Measurements from ENCODE around the gene SEC24D.

- TF ChIP-seq, protein P1, sequence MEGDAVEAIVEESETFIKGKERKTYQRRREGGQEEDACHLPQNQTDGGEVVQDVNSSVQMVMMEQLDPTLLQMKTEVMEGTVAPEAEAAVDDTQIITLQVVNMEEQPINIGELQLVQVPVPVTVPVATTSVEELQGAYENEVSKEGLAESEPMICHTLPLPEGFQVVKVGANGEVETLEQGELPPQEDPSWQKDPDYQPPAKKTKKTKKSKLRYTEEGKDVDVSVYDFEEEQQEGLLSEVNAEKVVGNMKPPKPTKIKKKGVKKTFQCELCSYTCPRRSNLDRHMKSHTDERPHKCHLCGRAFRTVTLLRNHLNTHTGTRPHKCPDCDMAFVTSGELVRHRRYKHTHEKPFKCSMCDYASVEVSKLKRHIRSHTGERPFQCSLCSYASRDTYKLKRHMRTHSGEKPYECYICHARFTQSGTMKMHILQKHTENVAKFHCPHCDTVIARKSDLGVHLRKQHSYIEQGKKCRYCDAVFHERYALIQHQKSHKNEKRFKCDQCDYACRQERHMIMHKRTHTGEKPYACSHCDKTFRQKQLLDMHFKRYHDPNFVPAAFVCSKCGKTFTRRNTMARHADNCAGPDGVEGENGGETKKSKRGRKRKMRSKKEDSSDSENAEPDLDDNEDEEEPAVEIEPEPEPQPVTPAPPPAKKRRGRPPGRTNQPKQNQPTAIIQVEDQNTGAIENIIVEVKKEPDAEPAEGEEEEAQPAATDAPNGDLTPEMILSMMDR (IDR thresholded peaks at IDR 0.05; ENCODE audit: extremely low read depth in 1 of 2, insufficient read depth in 1 of 2, low read depth in 1 of 2, low read length in 2 of 2): no peak
- TF ChIP-seq EZH2 (IDR thresholded peaks at IDR 0.05; ENCODE audit: borderline replicate concordance, low read depth, low read length, severe bottlenecking) (no peak), FOS (IDR thresholded peaks at IDR 0.05; ENCODE audit: borderline replicate concordance, insufficient read depth, low read length) (no peak), JUN (IDR thresholded peaks at IDR 0.05; ENCODE audit: borderline replicate concordance, insufficient read depth, insufficient read length, low read depth) (no peak), POLR2AphosphoS5 (IDR thresholded peaks at IDR 0.05; ENCODE audit: insufficient read depth, low read depth, low read length) (no peak)
Observed at GRCh38 chr4:118718511-118719170, 117.3 kb downstream of the SEC24D start.
